RWPE2 (cell line): ENCODE measurements around the gene TMCC1.
"Not testable (repeated sequence)": the region's sequence is repeated elsewhere in the genome, so short reads cannot be mapped to it uniquely, and the experiment has no call there.

Experiments used
- ATAC-seq: fragments of 200-7000 bp; cut with Tn5 transposase; 3 replicates; pipeline ENCODE4 v1.9.1; 2021; ENCODE audit warnings: low read depth
- DNase-seq: peaks from one replicate; pipeline ENCODE4 v3.0.0-alpha.2; 2020; ENCODE audit warnings: low spot score
- H3K27ac ChIP-seq: fragments of 450-650 bp; 2 replicates; pipeline ENCODE4 v1.5.1; 2017; ENCODE audit warnings: mild to moderate bottlenecking; ENCODE audit not compliant: poor library complexity, severe bottlenecking
- H3K27me3 ChIP-seq: fragments of 250-450 bp; sonication (Bioruptor Pico); 2 replicates; pipeline ENCODE4 v1.5.1; 2021; ENCODE audit warnings: mild to moderate bottlenecking, moderate library complexity; ENCODE audit not compliant: insufficient read depth, poor library complexity, severe bottlenecking
- H3K36me3 ChIP-seq: fragments of 250-450 bp; sonication (Bioruptor Pico); 2 replicates; pipeline ENCODE4 v1.5.1; 2020; ENCODE audit warnings: low read depth, mild to moderate bottlenecking, moderate library complexity
- H3K4me1 ChIP-seq: fragments of 250-450 bp; sonication (Bioruptor Pico); 2 replicates; pipeline ENCODE4 v1.5.1; 2021; ENCODE audit warnings: mild to moderate bottlenecking, moderate library complexity; ENCODE audit not compliant: insufficient read depth, poor library complexity, severe bottlenecking
- H3K4me3 ChIP-seq: fragments of 250-450 bp; sonication (Bioruptor Pico); 2 replicates; pipeline ENCODE4 v1.5.1; 2021; ENCODE audit warnings: mild to moderate bottlenecking, moderate library complexity; ENCODE audit not compliant: severe bottlenecking
- H3K9me3 ChIP-seq: fragments of 250-450 bp; sonication (Bioruptor Pico); 2 replicates; pipeline ENCODE4 v1.5.1; 2021; ENCODE audit warnings: mild to moderate bottlenecking, moderate library complexity; ENCODE audit not compliant: severe bottlenecking
- TF ChIP-seq, protein P1 (sequence below): fragments of 450-650 bp; IDR thresholded peaks from one replicate; pipeline ENCODE4 v1.5.1; 2017; ENCODE audit warnings: mild to moderate bottlenecking, moderate library complexity; ENCODE audit not compliant: poor library complexity, severe bottlenecking

The TMCC1 gene

DNA sequence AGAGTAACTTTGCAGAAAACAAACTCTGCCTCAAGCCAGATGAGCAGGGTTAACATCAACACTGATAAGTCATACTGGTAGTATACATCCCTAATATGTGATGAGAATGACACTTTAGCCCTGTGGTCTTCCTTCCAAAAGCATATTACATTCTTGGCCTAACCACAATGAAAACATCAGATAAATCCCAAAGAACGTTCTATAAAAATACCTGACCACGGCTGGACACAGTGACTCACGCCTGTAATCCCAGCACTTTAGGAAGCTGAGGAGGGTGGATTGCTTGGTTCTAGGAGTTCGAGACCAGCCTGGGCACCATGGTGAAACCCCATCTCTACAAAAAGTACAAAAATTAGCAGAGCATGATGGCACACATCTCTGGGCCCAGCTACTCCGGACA, 4.7 kb downstream of the TMCC1 start:
- peak overlapping the region; percentile 27 for H3K27ac ChIP-seq
- H3K4me3 ChIP-seq: no peak overlapping the region
- no peaks in the 10 kb centered on the region for H3K27me3 ChIP-seq
- TF ChIP-seq, protein P1, sequence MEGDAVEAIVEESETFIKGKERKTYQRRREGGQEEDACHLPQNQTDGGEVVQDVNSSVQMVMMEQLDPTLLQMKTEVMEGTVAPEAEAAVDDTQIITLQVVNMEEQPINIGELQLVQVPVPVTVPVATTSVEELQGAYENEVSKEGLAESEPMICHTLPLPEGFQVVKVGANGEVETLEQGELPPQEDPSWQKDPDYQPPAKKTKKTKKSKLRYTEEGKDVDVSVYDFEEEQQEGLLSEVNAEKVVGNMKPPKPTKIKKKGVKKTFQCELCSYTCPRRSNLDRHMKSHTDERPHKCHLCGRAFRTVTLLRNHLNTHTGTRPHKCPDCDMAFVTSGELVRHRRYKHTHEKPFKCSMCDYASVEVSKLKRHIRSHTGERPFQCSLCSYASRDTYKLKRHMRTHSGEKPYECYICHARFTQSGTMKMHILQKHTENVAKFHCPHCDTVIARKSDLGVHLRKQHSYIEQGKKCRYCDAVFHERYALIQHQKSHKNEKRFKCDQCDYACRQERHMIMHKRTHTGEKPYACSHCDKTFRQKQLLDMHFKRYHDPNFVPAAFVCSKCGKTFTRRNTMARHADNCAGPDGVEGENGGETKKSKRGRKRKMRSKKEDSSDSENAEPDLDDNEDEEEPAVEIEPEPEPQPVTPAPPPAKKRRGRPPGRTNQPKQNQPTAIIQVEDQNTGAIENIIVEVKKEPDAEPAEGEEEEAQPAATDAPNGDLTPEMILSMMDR: no peak
- H3K4me1 ChIP-seq: peaks cover 31% of the 10 kb centered on the region
- DNase-seq (no peak), ATAC-seq (peak; percentile 84)
- H3K9me3 ChIP-seq: no peaks in the 10 kb centered on the region
- no peaks in the 10 kb centered on the region; the same call in none of the 2 replicates for H3K36me3 ChIP-seq

DNA sequence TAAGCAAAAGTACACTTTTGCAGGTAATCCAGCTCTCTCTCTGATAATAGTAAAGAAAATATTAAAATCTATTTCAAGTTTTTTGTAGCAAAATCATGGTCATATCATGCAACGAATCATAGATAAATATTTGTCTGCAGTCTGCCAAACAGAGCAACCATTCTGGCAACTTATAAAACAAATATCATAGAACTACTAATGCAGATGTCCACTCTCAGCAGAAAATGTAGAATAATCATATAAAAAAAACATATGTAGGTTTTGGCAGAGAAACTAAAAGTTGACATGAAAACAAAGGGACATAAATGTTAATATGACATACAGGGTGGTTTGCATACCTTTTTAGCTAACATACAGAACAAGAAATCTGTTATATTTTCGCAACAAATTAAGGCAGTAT, 12.2 kb downstream of the TMCC1 start:
- no peak for ATAC-seq
- peaks cover 43% of the 10 kb centered on the region for H3K36me3 ChIP-seq
- H3K4me1 ChIP-seq: no peaks in the 10 kb centered on the region
- no peaks in the 10 kb centered on the region for H3K27me3 ChIP-seq
- no peaks in the 10 kb centered on the region for H3K9me3 ChIP-seq
- H3K4me3 ChIP-seq: no peak overlapping the region
- no peak for DNase-seq
- H3K27ac ChIP-seq: no peak overlapping the region
- TF ChIP-seq, protein P1: no peak

DNA sequence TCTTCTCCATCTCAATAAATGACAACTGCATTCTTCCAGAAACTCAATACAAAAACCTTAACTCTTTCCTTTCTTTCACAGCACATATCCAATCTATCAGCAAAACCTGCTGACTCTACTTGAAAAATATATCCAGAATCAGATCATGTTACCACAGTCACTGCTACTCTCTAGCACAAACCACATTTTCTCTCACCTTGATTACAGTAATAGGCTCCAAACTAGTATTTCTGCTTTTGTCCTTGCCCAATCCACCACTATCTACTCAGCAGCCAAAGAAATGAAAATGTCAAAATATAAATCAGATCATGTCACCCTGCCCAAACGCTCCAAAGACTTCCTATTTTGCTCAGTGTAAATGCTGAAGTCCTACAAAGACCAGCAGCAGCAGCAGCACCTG, 15.2 kb downstream of the TMCC1 start:
- Histone ChIP-seq H3K4me3 (no peak overlapping the region), H3K27me3 (no peaks in the 10 kb centered on the region), H3K9me3 (no peaks in the 10 kb centered on the region), H3K36me3 (peaks cover 62% of the 10 kb centered on the region), H3K27ac (no peak overlapping the region), H3K4me1 (no peaks in the 10 kb centered on the region)
- ATAC-seq (no peak), DNase-seq (no peak)
- TF ChIP-seq, protein P1: no peak

DNA sequence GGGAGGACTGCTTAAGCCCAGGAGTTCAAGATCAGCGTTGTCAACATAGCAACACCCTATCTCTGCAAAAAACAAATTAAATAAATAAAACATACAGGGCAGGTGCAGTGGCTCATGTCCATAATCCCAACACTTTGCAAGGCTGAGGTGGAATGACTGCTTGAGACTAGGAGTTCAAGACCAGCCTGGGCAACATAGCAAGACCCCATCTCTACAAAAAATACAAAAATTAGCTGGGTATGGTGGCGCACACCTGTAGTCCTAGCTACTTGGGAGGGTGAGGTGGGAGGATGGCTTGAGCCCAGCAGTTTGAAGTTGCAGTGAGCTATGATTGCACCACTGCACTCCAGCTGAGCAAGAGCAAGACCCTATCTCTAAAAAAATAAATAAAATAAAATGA, 19.0 kb downstream of the TMCC1 start:
- not testable (repeated sequence) for DNase-seq, H3K9me3 ChIP-seq, H3K4me3 ChIP-seq, ATAC-seq, H3K4me1 ChIP-seq, H3K27ac ChIP-seq, H3K27me3 ChIP-seq
- H3K36me3 ChIP-seq: peaks cover 72% of the 10 kb centered on the region

DNA sequence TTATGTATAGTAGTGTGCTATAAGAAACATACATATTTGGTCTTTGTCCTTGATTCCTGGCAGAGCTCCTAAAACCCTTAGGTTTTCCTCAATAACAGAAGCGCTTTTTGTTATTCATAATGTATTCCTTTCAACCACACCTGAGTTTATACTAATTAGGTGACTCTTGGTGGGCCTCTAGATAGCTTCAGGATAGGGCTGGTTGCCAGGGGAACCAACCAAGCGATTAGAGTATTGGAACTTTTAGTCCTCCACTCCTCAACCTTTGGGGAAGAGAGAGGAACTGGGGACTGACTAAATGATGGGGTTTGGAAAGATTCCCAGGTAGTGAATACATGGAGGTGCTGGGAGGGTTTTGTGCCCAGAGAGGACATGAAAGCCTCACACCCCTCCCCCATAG, 24.6 kb downstream of the TMCC1 start:
- no peaks in the 10 kb centered on the region for H3K9me3 ChIP-seq
- ATAC-seq (no peak), DNase-seq (no peak)
- H3K36me3 ChIP-seq: peaks cover 39% of the 10 kb centered on the region
- TF ChIP-seq, protein P1: no peak
- H3K27ac ChIP-seq: no peak overlapping the region
- no peaks in the 10 kb centered on the region for H3K4me1 ChIP-seq
- H3K27me3 ChIP-seq: no peaks in the 10 kb centered on the region
- H3K4me3 ChIP-seq: no peak overlapping the region
